K562 (cell line): ENCODE data around the gene PAX5. TPM values are rescaled to one million over a fixed set of nuclear protein-coding genes. Genes with fewer than 3 reads are reported as not detected.

Experiments
- ATAC-seq: fragments of 200-7000 bp; cut with Tn5 transposase; 3 replicates; pipeline ENCODE4 v1.9.1; 2020; ENCODE audit warnings: moderate library complexity
- BruUV-seq: library from RNA; stranded (reverse); fragments of 400-500 nt; replicated peaks from 2 replicates; lab custom pipeline; 2021; lab: Mats Ljungman, UMichigan
- CTCF ChIA-PET: fragments of 300-600 bp; formaldehyde crosslinking; extraction: SDS; loops from one replicate; lab custom pipeline; 2021; ENCODE audit warnings: low intra/inter-chr PET ratio; lab: Yijun Ruan, JAX
- POLR2A ChIA-PET: fragments of 300-600, 350-650 bp; sonication (Branson Sonifier 250); formaldehyde crosslinking; extraction: SDS; loops from one replicate; lab custom pipeline; 2021; ENCODE audit warnings: antibody characterized with exemption, inconsistent platforms; lab: Yijun Ruan, JAX
- DNase-seq, 4 experiments: peaks; one replicate each; pipeline versions ENCODE4 v3.0.0 to v3.0.0-alpha.2; 2011 to 2018; ENCODE audit warnings: low spot score in 3 of 4, mixed read lengths in 3 of 4; ENCODE audit errors: extremely low read depth in 1 of 4
- FAIRE-seq: peaks from 2 replicates; lab custom pipeline; 2011; peaks lifted over from hg19 to GRCh38; lab: Jason Lieb, UNC
- H2AFZ ChIP-seq: 2 replicates; pipeline ENCODE4 v1.6.0; 2011; ENCODE audit warnings: low read depth, low read length, control low read depth, inconsistent platforms
- H3K27ac ChIP-seq: fragments of 200-600 bp; 3 replicates; pipeline ENCODE4 v1.8.0; 2011; ENCODE audit warnings: low read depth, mild to moderate bottlenecking, control low read depth, inconsistent platforms, low read length, moderate library complexity, mixed read lengths; ENCODE audit errors: extremely low read depth
- H3K27me3 ChIP-seq, 2 experiments: fragments of 300-600 bp in 1 of 2; 2 replicates in 1 of 2; 3 replicates in 1 of 2; pipeline versions ENCODE4 v1.6.0 to v1.8.0; 2011; ENCODE audit warnings: inconsistent platforms in 2 of 2, low read length in 2 of 2, mild to moderate bottlenecking in 1 of 2, mixed read lengths in 1 of 2, moderate library complexity in 1 of 2; ENCODE audit not compliant: control insufficient read depth in 2 of 2, insufficient read depth in 2 of 2
- H3K36me3 ChIP-seq: fragments of 300-600 bp; 3 replicates; pipeline ENCODE4 v1.8.0; 2011; ENCODE audit warnings: mild to moderate bottlenecking, low read length, inconsistent platforms; ENCODE audit not compliant: control insufficient read depth, insufficient read depth
- H3K4me1 ChIP-seq, 2 experiments: fragments of 200-600 bp in 1 of 2; replicated peaks in 1 of 2; 2 replicates in 1 of 2; 3 replicates in 1 of 2; pipeline versions ENCODE4 v1.5.1 to v1.8.0; 2011; ENCODE audit warnings: inconsistent platforms in 2 of 2, low read length in 2 of 2, mild to moderate bottlenecking in 1 of 2, mixed read lengths in 1 of 2, moderate library complexity in 1 of 2; ENCODE audit not compliant: control insufficient read depth in 2 of 2, insufficient read depth in 2 of 2
- H3K4me2 ChIP-seq: 2 replicates; pipeline ENCODE4 v1.6.1; 2011; ENCODE audit warnings: low read length, control low read depth, inconsistent platforms, mixed read lengths; ENCODE audit not compliant: insufficient read depth
- H3K4me3 ChIP-seq: fragments of 200-600 bp; sonication (generic), shearing (Covaris generic); 2 replicates; pipeline ENCODE4 v1.5.1; 2016; ENCODE audit warnings: control low read depth, inconsistent platforms
- H3K79me2 ChIP-seq: fragments of 200-600 bp; 3 replicates; pipeline ENCODE4 v1.8.0; 2011; ENCODE audit warnings: low read length, inconsistent platforms; ENCODE audit not compliant: control insufficient read depth, insufficient read depth
- H3K9ac ChIP-seq, 2 experiments: 2 replicates each; pipeline versions ENCODE4 v1.6.0 to v1.6.1; 2011; ENCODE audit warnings: low read depth in 2 of 2, low read length in 2 of 2, control low read depth in 1 of 2, inconsistent platforms in 1 of 2, mild to moderate bottlenecking in 1 of 2, mixed read lengths in 1 of 2; ENCODE audit not compliant: insufficient read depth in 1 of 2
- H3K9me1 ChIP-seq: one replicate; pipeline ENCODE4 v1.6.0; 2011; ENCODE audit warnings: inconsistent platforms, mild to moderate bottlenecking, low read length, moderate library complexity; ENCODE audit not compliant: control insufficient read depth, insufficient read depth
- H3K9me3 ChIP-seq: replicated peaks from 2 replicates; pipeline ENCODE4 v1.5.1; 2011; ENCODE audit warnings: low read depth, low read length, inconsistent platforms; ENCODE audit not compliant: control insufficient read depth, insufficient read depth
- H4K20me1 ChIP-seq: replicated peaks from 2 replicates; pipeline ENCODE4 v1.6.1; 2011; ENCODE audit warnings: low read length, inconsistent platforms, mixed read lengths; ENCODE audit not compliant: control insufficient read depth, insufficient read depth
- GABPB2 ChIP-seq: fragments of 250-450 bp; sonication (Bioruptor Pico); conservative IDR thresholded peaks from 2 replicates; pipeline ENCODE4 v1.5.1; 2021; ENCODE audit warnings: mild to moderate bottlenecking
- HCFC1 ChIP-seq: IDR thresholded peaks from 2 replicates; pipeline ENCODE4 v1.6.1; 2012; ENCODE audit warnings: low read depth, low read length, improper control_type of control experiment
- NR0B1 ChIP-seq: fragments of 450-650 bp; IDR thresholded peaks from one replicate; pipeline ENCODE4 v1.6.1; 2018; ENCODE audit warnings: mild to moderate bottlenecking, moderate library complexity; ENCODE audit not compliant: partially characterized antibody
- PHTF2 ChIP-seq: fragments of 250-450 bp; sonication (Bioruptor Pico); IDR thresholded peaks from 2 replicates; pipeline ENCODE4 v1.5.0; 2021; ENCODE audit warnings: mild to moderate bottlenecking
- PTTG1 ChIP-seq: fragments of 450-650 bp; IDR thresholded peaks from 2 replicates; pipeline ENCODE4 v1.6.1; 2016; ENCODE audit warnings: low read depth, mild to moderate bottlenecking, missing genetic modification characterization, missing compliant biosample characterization
- SMARCA5 ChIP-seq: fragments of 450-650 bp; IDR thresholded peaks from 2 replicates; pipeline ENCODE4 v1.6.1; 2016
- STAG1 ChIP-seq: sonication (generic); formaldehyde crosslinking; IDR thresholded peaks from 2 replicates; pipeline ENCODE4 v1.5.0; 2020; ENCODE audit warnings: missing genetic modification reagents, borderline replicate concordance
- TOE1 ChIP-seq, 2 experiments: fragments of 450-650 bp in 1 of 2; sonication (generic) in 1 of 2; formaldehyde crosslinking in 1 of 2; IDR thresholded peaks; 2 replicates each; pipeline versions ENCODE4 v1.7.1 to v1.8.0; 2016 to 2022; ENCODE audit warnings: borderline replicate concordance in 2 of 2, mild to moderate bottlenecking in 2 of 2, antibody characterized with exemption in 1 of 2, inconsistent platforms in 1 of 2, low read depth in 1 of 2, missing genetic modification reagents in 1 of 2, moderate library complexity in 1 of 2
- ZFP36 ChIP-seq: fragments of 150-350 bp; IDR thresholded peaks from 2 replicates; pipeline ENCODE4 v1.6.1; 2018; ENCODE audit warnings: low read length, low read depth; ENCODE audit not compliant: partially characterized antibody
- ZNF165 ChIP-seq: fragments of 250-450 bp; sonication (Bioruptor Pico); IDR thresholded peaks from 2 replicates; pipeline ENCODE4 v1.4.0; 2020; ENCODE audit warnings: borderline replicate concordance
- WGBS: fragments of 100-300 bp; shearing (Covaris generic); methylation state at CpG from one replicate; pipeline ENCODE4 v1.1.6; 2016; ENCODE audit warnings: low coverage, mixed read lengths; ENCODE audit not compliant: insufficient coverage; ENCODE audit errors: missing lambda C conversion rate; 5-methylcytosine and 5-hydroxymethylcytosine counted together
- in situ Hi-C: fragments of 300-500 bp; cut with MboI; formaldehyde crosslinking; loops from 4 replicates; pipeline ENCODE4 v1.15.0; 2018; ENCODE audit warnings: inconsistent platforms, mixed read lengths
- intact Hi-C: fragments of 100-400 bp; cut with micrococcal nuclease; formaldehyde crosslinking; loops from 2 replicates; pipeline ENCODE4 v1.14.2; 2022
- polyA plus RNA-seq, 8 experiments: library from polyadenylated mRNA; depleted of rRNA in 4 of 8; stranded (reverse) in 5 of 8; unstranded in 3 of 8; fragments of >200 nt; fragmentation: Nextera tagmentation in 2 of 8; fragmentation: Illumina TruSeq in 1 of 8; extraction: Ambion mirVana in 2 of 8; extraction: Trizol in 1 of 8; gene quantifications; 2 replicates each; pipeline versions ENCODE4 v1.2.1 to v1.2.3, GENCODE V29; 2011 to 2014; ENCODE audit warnings: inconsistent platforms in 1 of 8, missing spikeins in 1 of 8
- total RNA-seq, 7 experiments: library from RNA; depleted of rRNA in 6 of 7; stranded (reverse); fragments of >200 nt in 6 of 7; fragmentation: Illumina TruSeq in 2 of 7; extraction: Trizol in 2 of 7; gene quantifications; 2 replicates each; pipeline versions ENCODE4 v1.2.1 to v1.2.3, GENCODE V29; 2011 to 2021; ENCODE audit warnings: low replicate concordance in 1 of 7
- TF ChIP-seq, protein P1 (sequence below): sonication (generic); formaldehyde crosslinking; IDR thresholded peaks from 2 replicates; pipeline ENCODE4 v1.8.0; 2022; ENCODE audit warnings: mild to moderate bottlenecking, missing genetic modification reagents
- TF ChIP-seq, protein P2 (sequence below): sonication (generic); formaldehyde crosslinking; IDR thresholded peaks from 2 replicates; pipeline ENCODE4 v1.8.1; 2022; ENCODE audit warnings: missing genetic modification reagents

PAX5 gene
- total and polyA plus RNA-seq, 9 of the 15 experiments (the other 6 are each of a cell fraction or from before 2014, with no cell fraction given) = 0.03 to 0.09 TPM; not detected in 7

- Histone ChIP-seq H3K4me3 (no peak overlapping the region), H3K36me3 (no peaks in the 10 kb centered on the region), H3K27me3 (peaks cover 16 to 61% of the 10 kb centered on the region in 2 experiments), H3K9ac (no peak overlapping the region), H2AFZ (no peak overlapping the region), H3K9me3 (no peaks in the 10 kb centered on the region), H3K4me2 (no peak overlapping the region), H3K27ac (no peak overlapping the region), H3K9me1 (no peaks in the 10 kb centered on the region), H4K20me1 (no peaks in the 10 kb centered on the region), H3K4me1 (peaks cover 2 to 47% of the 10 kb centered on the region in 2 experiments; a peak in 3 of 5 replicates), H3K79me2 (no peaks in the 10 kb centered on the region)
- ChIA-PET POLR2A (no interaction called here), CTCF (interaction anchor here (1.1 kb wide), 1 partner anchor 232 kb away, joined by 4 read pairs; no protein-coding TSS in a partner anchor)
- no peak for FAIRE-seq
- no peak for DNase-seq
- WGBS = 1% methylated on average over 7 of the region's 7 CpGs
- in situ Hi-C loops = no loop called here
- TF ChIP-seq NR0B1 = no peak
- TF ChIP-seq HCFC1 = no peak
- TF ChIP-seq SMARCA5 = no peak
- TF ChIP-seq STAG1 (CRISPR knock-in tag) = no peak
- no peak for TF ChIP-seq TOE1 (IDR thresholded peaks at IDR 0.05; ENCODE audit: borderline replicate concordance)
- TF ChIP-seq TOE1 (CRISPR knock-in tag; IDR thresholded peaks at IDR 0.05; ENCODE audit: borderline replicate concordance, low read depth) = no peak
- TF ChIP-seq, protein P1, sequence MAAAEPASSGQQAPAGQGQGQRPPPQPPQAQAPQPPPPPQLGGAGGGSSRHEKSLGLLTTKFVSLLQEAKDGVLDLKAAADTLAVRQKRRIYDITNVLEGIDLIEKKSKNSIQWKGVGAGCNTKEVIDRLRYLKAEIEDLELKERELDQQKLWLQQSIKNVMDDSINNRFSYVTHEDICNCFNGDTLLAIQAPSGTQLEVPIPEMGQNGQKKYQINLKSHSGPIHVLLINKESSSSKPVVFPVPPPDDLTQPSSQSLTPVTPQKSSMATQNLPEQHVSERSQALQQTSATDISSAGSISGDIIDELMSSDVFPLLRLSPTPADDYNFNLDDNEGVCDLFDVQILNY = no peak
- TF ChIP-seq, protein P2, sequence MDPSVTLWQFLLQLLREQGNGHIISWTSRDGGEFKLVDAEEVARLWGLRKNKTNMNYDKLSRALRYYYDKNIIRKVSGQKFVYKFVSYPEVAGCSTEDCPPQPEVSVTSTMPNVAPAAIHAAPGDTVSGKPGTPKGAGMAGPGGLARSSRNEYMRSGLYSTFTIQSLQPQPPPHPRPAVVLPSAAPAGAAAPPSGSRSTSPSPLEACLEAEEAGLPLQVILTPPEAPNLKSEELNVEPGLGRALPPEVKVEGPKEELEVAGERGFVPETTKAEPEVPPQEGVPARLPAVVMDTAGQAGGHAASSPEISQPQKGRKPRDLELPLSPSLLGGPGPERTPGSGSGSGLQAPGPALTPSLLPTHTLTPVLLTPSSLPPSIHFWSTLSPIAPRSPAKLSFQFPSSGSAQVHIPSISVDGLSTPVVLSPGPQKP (CRISPR knock-in tag) = no peak
- no peak for TF ChIP-seq ZFP36
- TF ChIP-seq ZNF165 (CRISPR knock-in tag) = no peak
- TF ChIP-seq GABPB2 (CRISPR knock-in tag) = no peak
- no peak for TF ChIP-seq PHTF2 (CRISPR knock-in tag)
- no peak for TF ChIP-seq PTTG1 (tag)
- BruUV-seq = no TSS peak
- ATAC-seq = no peak
- intact Hi-C loops = no loop called here
Measured at GRCh38 chr9:37030611-37030939, 3.5 kb downstream of the PAX5 start.
